LNCaP clone FGC (cell line): ENCODE results near the gene TMEM131L.

ENCODE experiments used
- DNase-seq: peaks from one replicate; pipeline ENCODE4 v3.0.0-alpha.2; 2011; ENCODE audit warnings: low read depth
- H3K4me3 ChIP-seq: 2 replicates; pipeline ENCODE4 v1.5.1; 2011; ENCODE audit warnings: mild to moderate bottlenecking, low read depth, low read length, control low read depth
- CTCF ChIP-seq: IDR thresholded peaks from 2 replicates; pipeline ENCODE4 v1.5.1; 2012; ENCODE audit warnings: mild to moderate bottlenecking; ENCODE audit not compliant: control insufficient read depth, insufficient read depth; ENCODE audit errors: extremely low read depth

TMEM131L gene

GRCh38 chr4:153518637-153519389 lies 52.7 kb downstream of the TMEM131L start:
- no peak overlapping the region for H3K4me3 ChIP-seq
- TF ChIP-seq CTCF, result no peak
- no peak for DNase-seq

GRCh38 chr4:153519687-153520086 lies 53.5 kb downstream of the TMEM131L start:
- no peak overlapping the region for H3K4me3 ChIP-seq
- no peak for TF ChIP-seq CTCF
- no peak for DNase-seq

- no peak for TF ChIP-seq CTCF
- DNase-seq, result no peak
- no peak overlapping the region for H3K4me3 ChIP-seq
These were observed 54.1 kb downstream of the TMEM131L start for GRCh38 chr4:153520227-153520626.

GRCh38 chr4:153520801-153521329 lies 54.7 kb downstream of the TMEM131L start:
- no peak for DNase-seq
- TF ChIP-seq CTCF, result no peak
- H3K4me3 ChIP-seq, result no peak overlapping the region

GRCh38 chr4:153521478-153521877 lies 55.3 kb downstream of the TMEM131L start:
- no peak for DNase-seq
- no peak overlapping the region for H3K4me3 ChIP-seq
- no peak for TF ChIP-seq CTCF

- no peak for TF ChIP-seq CTCF
- no peak overlapping the region for H3K4me3 ChIP-seq
- DNase-seq, result no peak
These were observed 56.0 kb downstream of the TMEM131L start for GRCh38 chr4:153521999-153522801.
